HG02623 (cell line): ENCODE measurements around the gene NDUFB3.
"Not testable (repeated sequence)": the region's sequence is repeated elsewhere in the genome, so short reads cannot be mapped to it uniquely, and the experiment has no call there.

Experiments
- ATAC-seq: cut with Tn5 transposase; IDR thresholded peaks from one replicate; pipeline ENCODE4 v1.9.1; 2021; ENCODE audit warnings: moderate library complexity; ENCODE audit not compliant: unreplicated experiment

The NDUFB3 gene

DNA sequence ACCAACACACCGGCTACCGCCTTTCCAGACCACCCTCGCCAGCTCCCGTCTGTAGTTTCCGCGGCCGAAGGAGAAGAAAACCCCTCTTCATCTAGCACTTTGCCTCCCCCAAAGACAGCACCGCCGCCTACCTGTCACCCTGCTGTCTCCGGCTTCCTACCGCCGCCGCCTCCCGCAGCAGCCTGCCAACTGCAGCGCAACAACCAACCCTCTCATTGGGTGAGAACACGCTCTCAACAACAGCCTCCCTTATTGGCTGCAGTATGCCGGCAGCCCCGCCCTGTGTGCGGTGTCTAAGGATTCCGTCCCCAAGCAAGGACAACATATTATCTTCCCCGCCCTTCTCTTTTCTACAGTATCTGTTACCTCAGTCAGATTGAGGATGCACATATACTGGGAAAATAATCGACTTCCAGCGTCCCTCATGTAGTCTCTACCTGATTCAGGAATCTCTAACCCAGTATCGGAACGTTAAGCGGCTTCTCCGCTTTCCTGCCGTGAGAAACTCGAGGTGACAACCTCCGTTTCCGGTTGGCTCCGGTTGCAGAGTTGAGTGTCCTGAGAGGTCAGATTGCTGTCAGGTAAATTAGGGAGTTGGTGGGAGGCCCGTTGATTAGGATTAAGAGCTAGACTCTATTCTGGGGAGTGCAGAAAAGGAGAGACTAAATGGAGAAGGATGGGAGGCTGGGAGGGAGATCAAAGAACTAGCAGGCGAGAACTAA, at the start of gene NDUFB3, which contains the start of gene HYCC2:
Gene NDUFB3 (plus strand): TSS at position 523 of the 722 bp plus-strand sequence. CDS start 6,882 bp downstream, outside the sequence.
Gene HYCC2 (minus strand): TSS at position 193 of the 722 bp plus-strand sequence. CDS start 47,662 bp downstream, outside the sequence.
- peak; percentile 97 for ATAC-seq

GRCh38 chr2:201024518-201024917, 47.3 kb upstream of the NDUFB3 start:
- no peak for ATAC-seq

DNA sequence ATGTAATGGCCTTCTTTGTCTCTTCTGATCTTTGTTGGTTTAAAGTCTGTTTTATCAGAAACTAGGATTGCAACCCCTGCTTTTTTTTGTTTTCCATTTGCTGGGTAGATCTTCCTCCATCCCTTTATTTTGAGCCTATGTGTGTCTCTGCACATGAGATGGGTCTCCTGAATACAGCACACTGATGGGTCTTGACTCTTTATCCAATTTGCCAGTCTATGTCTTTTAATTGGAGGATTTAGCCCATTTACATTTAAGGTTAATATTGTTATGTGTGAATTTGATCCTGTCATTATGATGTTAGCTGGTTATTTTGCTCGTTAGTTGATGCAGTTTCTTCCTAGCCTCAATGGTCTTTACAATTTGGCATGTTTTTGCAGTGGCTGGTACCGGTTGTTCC, 37.4 kb upstream of the NDUFB3 start:
- ATAC-seq = not testable (repeated sequence)

- ATAC-seq = not testable (repeated sequence)
These were observed 33.4 kb upstream of the NDUFB3 start for GRCh38 chr2:201038361-201038760.

DNA sequence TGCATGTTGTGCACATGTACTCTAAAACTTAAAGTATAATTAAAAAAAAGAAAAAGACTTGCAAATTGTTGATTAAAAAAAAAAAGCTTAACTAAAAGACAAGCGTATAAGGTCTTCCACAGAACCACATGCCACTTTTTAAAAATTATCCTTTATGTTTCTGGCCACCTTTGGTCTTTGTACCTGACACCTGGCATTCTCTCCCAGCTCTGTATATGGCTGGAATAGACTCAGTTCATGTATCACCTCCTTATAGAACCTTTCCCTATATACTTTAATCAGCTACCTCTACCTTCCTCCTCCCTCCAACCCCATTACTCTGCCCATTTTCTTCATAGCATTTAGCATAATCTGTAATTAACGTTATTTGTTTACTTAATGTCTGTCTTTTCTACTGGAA, 32.9 kb upstream of the NDUFB3 start:
- no peak for ATAC-seq

DNA sequence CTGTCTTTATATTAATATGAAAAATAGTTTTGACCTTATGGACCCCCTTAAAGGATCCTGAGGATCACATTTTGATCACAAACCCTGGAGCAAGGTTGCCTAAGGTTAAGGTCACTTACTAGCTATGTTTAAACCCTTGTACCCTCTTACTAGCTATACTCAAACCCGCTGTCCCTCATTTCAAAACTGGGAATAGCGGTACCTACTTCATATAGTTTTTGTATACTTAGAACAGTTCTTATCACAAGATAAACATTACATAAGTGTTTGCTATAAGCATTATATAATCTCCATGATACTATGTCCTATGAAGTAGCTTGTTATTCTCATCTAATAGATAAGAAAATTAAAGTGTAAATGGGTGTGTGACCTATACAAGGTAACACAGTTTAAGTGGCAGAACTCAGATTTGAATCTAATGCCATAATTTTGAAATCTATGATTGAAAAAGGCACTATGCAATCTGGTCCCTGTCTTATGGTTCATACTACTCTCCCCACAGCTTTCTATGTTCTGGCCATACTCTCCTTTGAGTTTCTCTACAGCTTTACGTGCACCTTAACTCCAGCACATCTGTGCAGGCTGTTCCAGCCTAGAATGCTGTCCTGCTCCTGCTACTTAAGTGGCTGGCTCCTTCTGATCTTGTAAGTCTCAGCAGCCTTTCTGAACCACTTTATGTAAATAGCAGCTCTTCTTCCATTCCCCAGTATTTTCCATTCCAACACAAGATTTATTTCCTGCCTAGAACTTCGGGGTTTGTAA, 30.8 kb upstream of the NDUFB3 start:
- no peak for ATAC-seq

DNA sequence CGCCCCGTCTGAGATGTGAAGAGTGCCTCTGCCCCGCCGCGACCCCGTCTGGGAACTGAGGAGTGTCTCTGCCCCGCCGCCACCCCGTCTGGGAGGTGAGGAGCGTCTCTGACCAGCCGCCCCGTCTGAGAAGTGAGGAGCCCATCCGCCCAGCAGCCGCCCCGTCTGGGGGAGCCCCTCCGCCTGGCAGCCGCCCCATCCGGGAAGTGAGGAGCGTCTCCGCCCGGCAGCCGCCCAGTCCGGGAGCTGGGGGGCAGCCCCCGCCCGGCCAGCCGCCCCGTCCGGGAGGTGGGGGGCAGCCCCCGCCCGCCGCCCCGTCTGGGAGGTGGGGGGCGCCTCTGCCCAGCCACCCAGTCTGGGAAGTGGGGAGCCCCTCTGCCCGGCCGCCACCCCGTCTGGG, 29.4 kb upstream of the NDUFB3 start:
- not testable (repeated sequence) for ATAC-seq

DNA sequence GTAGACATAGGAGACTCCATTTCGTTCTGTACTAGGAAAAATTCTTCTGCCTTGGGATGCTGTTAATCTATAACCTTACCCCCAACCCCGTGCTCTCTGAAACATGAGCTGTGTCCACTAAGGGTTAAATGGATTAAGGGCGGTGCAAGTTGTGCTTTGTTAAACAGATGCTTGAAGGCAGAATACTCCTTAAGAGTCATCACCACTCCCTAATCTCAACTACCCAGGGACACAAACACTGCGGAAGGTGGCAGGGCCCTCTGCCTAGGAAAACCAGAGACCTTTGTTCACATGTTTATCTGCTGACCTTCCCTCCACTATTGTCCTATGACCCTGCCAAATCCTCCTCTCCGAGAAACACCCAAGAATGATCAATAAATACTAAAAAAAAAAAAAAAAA, 28.8 kb upstream of the NDUFB3 start:
- not testable (repeated sequence) for ATAC-seq

DNA sequence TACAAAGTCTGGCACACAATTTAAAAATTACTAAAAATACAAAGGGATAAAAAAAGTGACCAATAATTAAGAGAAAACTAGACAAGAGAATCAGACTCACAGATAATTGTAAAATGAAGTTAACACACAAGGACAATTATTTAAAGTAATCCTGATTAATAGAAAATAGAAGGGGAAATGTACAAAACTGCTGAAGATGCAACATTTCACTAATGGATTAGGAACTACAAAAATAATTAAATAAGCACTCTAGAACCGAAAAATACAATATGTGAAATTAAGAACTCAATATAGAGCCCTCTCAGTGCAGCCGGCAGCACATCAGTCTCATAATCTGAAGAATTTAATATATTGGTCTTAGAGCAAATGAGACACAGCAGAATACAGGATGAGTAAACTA, 24.9 kb upstream of the NDUFB3 start:
- no peak for ATAC-seq

DNA sequence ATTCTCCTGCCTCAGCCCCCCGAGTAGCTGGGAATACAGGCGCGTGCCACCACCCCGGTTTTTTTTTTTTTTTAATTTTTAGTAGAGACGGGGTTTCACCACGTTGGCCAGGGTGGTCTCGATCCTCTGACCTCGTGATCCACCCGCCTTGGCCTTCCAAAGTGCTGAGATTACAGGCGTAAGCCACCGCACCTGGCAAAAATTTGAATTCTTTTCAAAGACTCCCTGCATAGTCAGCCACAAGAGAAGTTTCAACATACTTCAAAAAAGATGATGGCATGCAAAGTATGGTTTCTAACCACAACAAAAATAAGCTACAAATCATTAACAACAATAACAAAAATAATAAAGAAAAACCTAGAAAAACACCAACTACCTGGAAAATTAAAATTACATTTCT, 22.3 kb upstream of the NDUFB3 start:
- ATAC-seq = no peak

GRCh38 chr2:201057087-201057521, 14.7 kb upstream of the NDUFB3 start:
- ATAC-seq = no peak

GRCh38 chr2:201057715-201058248, 14.0 kb upstream of the NDUFB3 start:
- ATAC-seq = no peak

GRCh38 chr2:201058914-201059313, 12.9 kb upstream of the NDUFB3 start:
- no peak for ATAC-seq

DNA sequence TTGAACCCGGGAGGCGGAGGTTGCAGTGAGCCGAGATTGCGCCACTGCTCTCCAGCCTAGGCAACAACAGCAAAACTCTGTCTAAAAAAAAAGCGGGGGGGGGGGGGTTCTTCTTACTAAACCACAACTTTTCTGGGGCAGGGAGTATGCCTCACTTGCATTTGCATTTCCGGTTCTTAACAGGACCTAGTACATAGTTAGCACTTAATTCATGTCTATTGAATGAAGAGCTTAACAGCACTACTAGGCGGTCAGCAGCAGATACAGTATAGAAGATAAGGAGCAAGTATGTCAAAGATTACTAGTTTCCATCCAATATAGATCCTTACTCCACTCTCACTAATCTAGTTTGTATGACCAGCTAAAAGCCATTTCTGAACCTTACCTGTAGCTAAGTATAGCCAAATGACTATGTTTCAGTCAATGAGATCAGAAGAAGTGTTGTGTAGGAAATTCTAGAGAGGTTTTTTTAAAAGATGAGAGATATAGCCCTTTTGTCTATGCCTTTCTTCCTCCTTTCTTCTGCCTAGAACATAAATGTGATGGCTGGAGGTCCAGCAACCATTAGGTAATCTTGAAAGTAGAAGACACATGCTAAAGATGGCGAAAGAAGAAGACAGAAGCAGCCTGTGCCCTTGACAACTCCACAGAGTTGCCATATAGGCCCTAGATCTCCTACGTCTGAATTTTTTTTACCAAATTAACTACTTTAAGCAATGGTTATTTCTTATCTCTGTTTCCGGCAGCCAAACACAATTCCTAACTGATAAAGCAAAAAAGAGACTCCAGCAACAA, 11.6 kb upstream of the NDUFB3 start:
- ATAC-seq = no peak

- not testable (repeated sequence) for ATAC-seq
These were observed 8.3 kb upstream of the NDUFB3 start for GRCh38 chr2:201063516-201063915.

DNA sequence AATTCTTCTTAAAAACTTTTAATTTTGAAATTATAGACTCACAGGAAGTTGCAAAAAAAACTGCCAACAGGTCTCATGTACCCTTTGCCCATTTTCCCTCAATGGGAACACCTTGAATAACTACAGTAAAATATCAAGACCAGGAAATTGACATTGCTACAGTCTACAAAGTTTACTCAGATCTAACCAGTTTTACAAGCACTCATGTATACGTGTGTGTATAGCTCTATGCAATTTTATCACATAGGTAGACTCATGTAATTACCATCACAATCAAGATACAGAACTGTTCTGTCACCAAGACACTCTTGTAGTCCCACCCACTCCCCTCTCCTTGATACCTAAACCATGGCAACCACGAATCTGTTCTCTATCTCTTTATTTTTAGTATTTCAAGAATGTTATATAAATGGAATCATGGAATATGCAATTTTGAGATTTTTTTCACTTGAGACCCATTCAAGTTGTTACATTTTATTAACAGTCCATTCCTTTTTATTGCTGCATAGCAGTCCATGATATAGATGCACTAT, 6.9 kb upstream of the NDUFB3 start:
- no peak for ATAC-seq

DNA sequence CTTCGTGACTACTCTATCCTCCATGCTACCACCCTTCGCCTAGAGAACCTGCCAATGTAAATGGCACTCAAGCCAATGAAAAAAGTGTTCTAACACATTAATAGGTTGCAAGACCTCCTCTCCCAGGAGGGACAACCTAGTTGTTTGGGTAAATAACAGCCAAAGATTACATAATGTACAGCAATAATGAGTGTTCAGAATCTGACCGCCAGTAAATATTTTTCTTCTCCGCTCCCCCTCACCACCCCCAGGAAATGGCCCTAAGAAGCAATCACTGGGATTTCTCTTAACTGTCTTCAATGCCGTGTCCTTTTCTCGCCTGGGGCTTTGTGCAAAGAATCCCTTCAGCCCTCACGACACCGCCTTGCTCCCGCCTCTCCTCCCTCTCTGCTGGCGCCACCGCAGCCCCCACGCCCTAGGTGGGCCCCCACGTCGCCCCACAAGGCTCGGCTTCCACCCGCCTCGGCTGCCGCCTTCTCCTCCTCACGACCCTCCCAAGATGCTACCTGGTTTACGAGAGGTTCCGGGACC, 788 bp upstream of the NDUFB3 start:
- peak; percentile 14 for ATAC-seq

DNA sequence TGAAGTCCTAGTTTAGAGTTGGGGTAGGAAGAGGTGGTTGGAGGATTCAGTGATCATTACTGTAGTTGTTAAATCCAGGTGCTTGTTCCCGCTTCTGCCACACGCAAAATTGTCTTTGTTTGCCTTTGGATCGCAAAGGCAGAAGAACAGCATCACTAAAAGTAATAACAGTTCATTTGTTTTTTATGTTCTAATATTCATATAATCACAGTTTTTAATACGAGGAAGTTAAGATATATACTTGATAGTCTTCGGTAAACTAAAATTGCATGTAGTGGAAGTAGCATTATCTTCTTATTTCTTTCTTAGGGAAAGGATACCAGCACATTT, 365 bp downstream of the NDUFB3 start:
- no peak for ATAC-seq

- no peak for ATAC-seq
These were observed 1.3 kb downstream of the NDUFB3 start for GRCh38 chr2:201073071-201073470.

DNA sequence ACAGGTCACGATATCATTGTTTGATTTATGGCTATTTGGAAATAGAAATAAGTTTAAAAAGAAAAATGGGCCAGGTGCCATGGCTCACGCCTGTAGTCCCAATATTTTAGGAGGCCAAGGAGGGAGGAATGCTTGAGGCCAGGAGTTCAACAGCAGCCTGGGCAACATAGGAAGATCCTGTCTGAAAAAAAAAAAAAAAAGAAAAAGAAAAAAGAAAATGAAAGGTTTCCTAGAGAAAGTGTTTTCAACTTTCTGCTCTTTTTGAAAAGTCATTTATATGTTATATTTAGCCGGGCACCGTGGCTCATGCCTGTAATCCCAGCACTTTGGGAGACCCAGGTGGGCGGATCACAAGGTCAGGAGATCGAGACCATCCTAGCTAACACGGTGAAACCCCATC, 3.2 kb downstream of the NDUFB3 start:
- ATAC-seq = no peak

DNA sequence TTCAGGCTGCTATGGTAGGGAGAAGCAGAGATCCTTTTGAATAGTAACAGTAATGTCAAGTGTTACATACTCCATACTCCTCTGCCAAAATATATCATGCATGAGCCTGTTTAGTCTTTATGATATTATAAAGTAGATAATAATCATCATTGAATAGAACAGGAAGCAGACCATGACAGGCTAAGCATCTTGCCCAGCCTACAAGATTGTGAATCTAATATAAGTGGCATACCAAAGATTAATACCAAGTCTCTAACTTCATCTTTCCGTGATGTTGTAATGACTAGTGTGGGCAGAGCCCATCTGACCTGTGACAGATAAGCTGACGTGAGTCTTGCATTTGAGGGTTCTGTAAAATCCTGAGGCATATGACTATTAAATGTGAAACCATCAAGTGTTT, 13.1 kb downstream of the NDUFB3 start:
- ATAC-seq = no peak
